ENCODE data around the gene OASL. TPM values are rescaled to one million over a fixed set of nuclear protein-coding genes. Genes with fewer than 3 reads are reported as not detected.

Gene OASL
- total RNA-seq, 1 donor from 2014 or later = 3.0 TPM

GRCh38 chr12:121015825-121016766, 22.9 kb downstream of the OASL start, which contains the start of gene C12orf43:
C12orf43 (minus strand) TSS chr12:121016487; CDS start chr12:121016474, 13 bp downstream.
- Mint-ChIP-seq H3K4me1 (peaks cover 20% of the 10 kb centered on the region), H3K4me3 (peak within 1 kb of the TSS; percentile 98), H3K27ac (peak within 1 kb of the TSS; percentile 99), H3K9me3 (no peaks in the 10 kb centered on the region), H3K27me3 (no peaks in the 10 kb centered on the region), H3K36me3 (ENCODE audit: low read depth) (peaks cover 22% of the 10 kb centered on the region)
- intact Hi-C loops (cut with micrococcal nuclease) = loop anchor here (1.0 to 5.0 kb wide), 4 partner anchors 20 to 113 kb away; no protein-coding TSS in a partner anchor
- peak; percentile 98 for DNase-seq

DNA sequence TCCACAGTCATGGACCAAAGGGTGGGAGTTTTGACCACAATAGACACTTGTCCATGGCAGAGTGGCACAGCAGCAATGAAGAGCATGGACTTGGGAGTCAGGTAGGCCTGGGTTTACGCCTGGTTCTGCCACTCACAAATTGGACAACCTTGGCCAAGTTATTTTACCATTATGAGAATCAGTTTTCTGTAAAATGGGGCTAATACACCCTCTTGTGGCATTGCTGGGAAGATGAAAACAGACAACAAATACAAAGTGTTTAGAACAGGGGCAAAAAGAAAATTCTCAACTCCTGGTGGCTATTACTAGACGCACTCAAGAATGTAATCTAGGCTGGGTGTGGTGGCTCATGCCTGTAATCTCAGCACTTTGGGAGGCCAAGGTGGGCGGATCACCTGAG, 25.3 kb downstream of the OASL start:
- H3K4me1 Mint-ChIP-seq = peaks cover 20% of the 10 kb centered on the region
- no peak overlapping the region for H3K27ac Mint-ChIP-seq
- no peaks in the 10 kb centered on the region for H3K27me3 Mint-ChIP-seq
- intact Hi-C loops (cut with micrococcal nuclease) = no loop called here
- H3K9me3 Mint-ChIP-seq = no peaks in the 10 kb centered on the region
- DNase-seq = no peak
- H3K4me3 Mint-ChIP-seq = peak overlapping the region; percentile 8
- H3K36me3 Mint-ChIP-seq (ENCODE audit: low read depth) = peaks cover 23% of the 10 kb centered on the region

GRCh38 chr12:121011820-121012219, 27.2 kb downstream of the OASL start:
- Mint-ChIP-seq H3K4me1 (peaks cover 20% of the 10 kb centered on the region), H3K27ac (no peak overlapping the region), H3K36me3 (ENCODE audit: low read depth) (peaks cover 27% of the 10 kb centered on the region), H3K4me3 (peak overlapping the region; percentile 18), H3K9me3 (no peaks in the 10 kb centered on the region), H3K27me3 (no peaks in the 10 kb centered on the region)
- intact Hi-C loops (cut with micrococcal nuclease) = no loop called here
- no peak for DNase-seq

GRCh38 chr12:121010860-121011259, 28.2 kb downstream of the OASL start:
- Mint-ChIP-seq H3K4me1 (peaks cover 15% of the 10 kb centered on the region), H3K27me3 (no peaks in the 10 kb centered on the region), H3K36me3 (ENCODE audit: low read depth) (peaks cover 24% of the 10 kb centered on the region), H3K27ac (no peak overlapping the region), H3K4me3 (no peak overlapping the region), H3K9me3 (no peaks in the 10 kb centered on the region)
- intact Hi-C loops (cut with micrococcal nuclease) = no loop called here
- no peak for DNase-seq

DNA sequence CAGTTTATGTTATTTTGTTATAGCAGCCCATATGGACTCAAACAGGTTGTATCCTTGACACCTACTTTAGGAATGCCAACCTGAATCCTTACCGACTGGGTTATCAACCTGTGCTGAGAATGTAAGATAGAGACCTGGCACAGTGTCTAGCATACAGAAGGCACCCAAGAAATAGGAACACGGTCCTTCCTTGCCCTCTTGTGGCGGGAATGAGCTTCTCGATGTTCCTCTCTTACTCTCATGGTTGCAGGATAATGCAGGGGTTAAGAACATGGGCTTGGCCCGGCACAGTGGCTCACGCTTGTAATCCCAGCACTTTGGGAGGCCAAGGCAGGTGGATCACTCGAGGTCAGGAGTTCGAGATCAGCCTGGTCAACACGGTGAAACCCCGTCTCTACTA, 29.3 kb downstream of the OASL start:
- no peaks in the 10 kb centered on the region for H3K27me3 Mint-ChIP-seq
- no peak overlapping the region for H3K4me3 Mint-ChIP-seq
- no peak for DNase-seq
- no peak overlapping the region for H3K27ac Mint-ChIP-seq
- H3K9me3 Mint-ChIP-seq = no peaks in the 10 kb centered on the region
- peaks cover 12% of the 10 kb centered on the region for H3K4me1 Mint-ChIP-seq
- H3K36me3 Mint-ChIP-seq (ENCODE audit: low read depth) = peaks cover 31% of the 10 kb centered on the region
- intact Hi-C loops (cut with micrococcal nuclease) = no loop called here

DNA sequence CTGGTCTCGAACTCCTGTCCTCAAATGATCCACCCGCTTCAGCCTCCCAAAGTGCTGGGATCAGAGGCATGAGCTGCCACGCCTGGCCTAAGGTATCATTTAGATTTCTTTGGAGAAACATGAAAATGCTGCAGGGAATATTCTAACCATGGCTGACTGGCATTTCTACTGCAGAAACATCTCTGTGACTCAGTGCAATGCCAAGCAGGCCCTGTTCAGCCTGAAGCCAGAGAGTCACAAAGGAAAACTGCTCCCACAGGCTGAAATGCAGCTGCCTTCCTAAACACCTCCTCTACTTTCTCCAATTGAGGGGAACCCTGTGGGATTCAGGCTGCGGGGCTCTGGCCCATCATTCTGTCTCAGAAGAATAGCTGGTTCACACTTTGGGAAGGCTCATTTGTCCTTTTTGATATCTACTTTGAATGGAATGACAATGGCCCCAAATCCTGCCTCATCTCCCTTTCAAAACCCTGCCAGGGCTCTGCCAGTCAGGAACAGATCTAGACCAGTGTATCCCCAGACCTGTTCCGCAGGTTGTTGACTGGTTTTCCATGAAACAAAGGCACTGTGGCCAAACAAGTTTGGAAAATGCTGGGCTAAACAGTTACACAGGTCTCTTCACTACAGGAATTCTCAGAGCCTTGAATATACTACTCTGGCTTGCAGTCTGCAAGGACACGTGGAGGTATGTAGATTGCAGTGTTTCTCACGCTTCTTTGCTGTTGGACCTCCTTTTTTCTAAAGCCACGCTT, 30.5 kb downstream of the OASL start:
- Mint-ChIP-seq H3K9me3 (no peaks in the 10 kb centered on the region), H3K27me3 (no peaks in the 10 kb centered on the region), H3K4me1 (peaks cover 10% of the 10 kb centered on the region), H3K36me3 (ENCODE audit: low read depth) (peaks cover 38% of the 10 kb centered on the region), H3K4me3 (no peak overlapping the region), H3K27ac (no peak overlapping the region)
- DNase-seq = no peak
- intact Hi-C loops (cut with micrococcal nuclease) = no loop called here

DNA sequence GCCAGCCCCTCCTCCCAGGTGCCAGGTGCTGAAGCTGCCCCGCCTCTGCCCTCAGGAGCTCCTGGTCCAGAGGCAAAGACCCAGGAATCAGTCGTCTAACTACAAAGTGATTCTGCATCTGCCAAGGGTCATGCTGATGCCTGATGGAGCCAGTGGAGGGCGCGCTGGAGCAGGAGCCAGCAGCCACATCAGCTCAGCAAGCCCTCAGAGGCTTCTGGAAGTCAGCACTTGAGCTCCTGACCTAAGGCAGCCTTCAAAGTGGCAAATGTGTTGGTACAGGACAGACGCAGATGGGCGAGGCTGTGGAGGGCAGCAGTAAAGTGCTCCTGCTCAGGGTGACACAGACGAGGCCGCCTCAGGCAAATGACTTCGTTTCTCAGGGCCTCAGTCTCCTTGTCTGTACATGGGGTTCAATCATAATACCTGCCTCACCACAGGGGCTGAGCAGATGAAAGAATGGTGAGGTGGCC, 33.7 kb downstream of the OASL start:
- no peaks in the 10 kb centered on the region for H3K27me3 Mint-ChIP-seq

GRCh38 chr12:121004253-121004815, 34.7 kb downstream of the OASL start:
- intact Hi-C loops (cut with micrococcal nuclease) = no loop called here
- H3K27me3 Mint-ChIP-seq = no peaks in the 10 kb centered on the region
- H3K27ac Mint-ChIP-seq = no peak overlapping the region
- H3K4me3 Mint-ChIP-seq = no peak overlapping the region
- peaks cover 29% of the 10 kb centered on the region for H3K36me3 Mint-ChIP-seq (ENCODE audit: low read depth)
- DNase-seq = no peak
- peaks cover 5% of the 10 kb centered on the region for H3K4me1 Mint-ChIP-seq
- no peaks in the 10 kb centered on the region for H3K9me3 Mint-ChIP-seq

More for the DNA sequence above, 33.7 kb downstream of the OASL start:
- Mint-ChIP-seq H3K4me3 (no peak overlapping the region), H3K4me1 (peaks cover 5% of the 10 kb centered on the region), H3K36me3 (ENCODE audit: low read depth) (peaks cover 31% of the 10 kb centered on the region), H3K9me3 (no peaks in the 10 kb centered on the region), H3K27ac (peak overlapping the region; percentile 51)
- intact Hi-C loops (cut with micrococcal nuclease) = loop anchor here (1.0 kb wide), 1 partner anchor 105 kb away; no protein-coding TSS in a partner anchor
- DNase-seq = peak; percentile 86

DNA sequence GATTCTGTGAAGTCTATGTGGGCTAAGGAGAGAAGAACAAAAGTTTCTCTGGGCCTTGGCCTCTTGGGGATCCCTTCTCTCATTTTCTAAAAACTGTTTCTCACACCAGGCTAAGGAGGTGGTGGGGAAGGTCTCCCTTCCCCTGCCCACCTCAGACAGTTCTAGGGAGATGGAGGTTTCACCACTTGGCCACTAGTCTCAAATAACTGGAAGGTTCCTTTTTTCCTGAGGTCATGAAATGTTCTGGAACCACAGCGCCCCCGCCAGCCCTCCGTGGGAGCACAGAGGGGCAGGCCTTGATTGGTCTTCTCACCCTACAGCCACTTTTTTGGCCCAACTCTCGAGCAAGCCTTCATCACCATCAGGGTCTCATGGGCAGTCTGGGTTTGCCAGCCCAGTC, 35.4 kb downstream of the OASL start:
- intact Hi-C loops (cut with micrococcal nuclease) = no loop called here
- Mint-ChIP-seq H3K4me3 (no peak overlapping the region), H3K36me3 (ENCODE audit: low read depth) (peaks cover 25% of the 10 kb centered on the region), H3K9me3 (no peaks in the 10 kb centered on the region), H3K27ac (no peak overlapping the region), H3K4me1 (peaks cover 5% of the 10 kb centered on the region), H3K27me3 (no peaks in the 10 kb centered on the region)
- DNase-seq = no peak

DNA sequence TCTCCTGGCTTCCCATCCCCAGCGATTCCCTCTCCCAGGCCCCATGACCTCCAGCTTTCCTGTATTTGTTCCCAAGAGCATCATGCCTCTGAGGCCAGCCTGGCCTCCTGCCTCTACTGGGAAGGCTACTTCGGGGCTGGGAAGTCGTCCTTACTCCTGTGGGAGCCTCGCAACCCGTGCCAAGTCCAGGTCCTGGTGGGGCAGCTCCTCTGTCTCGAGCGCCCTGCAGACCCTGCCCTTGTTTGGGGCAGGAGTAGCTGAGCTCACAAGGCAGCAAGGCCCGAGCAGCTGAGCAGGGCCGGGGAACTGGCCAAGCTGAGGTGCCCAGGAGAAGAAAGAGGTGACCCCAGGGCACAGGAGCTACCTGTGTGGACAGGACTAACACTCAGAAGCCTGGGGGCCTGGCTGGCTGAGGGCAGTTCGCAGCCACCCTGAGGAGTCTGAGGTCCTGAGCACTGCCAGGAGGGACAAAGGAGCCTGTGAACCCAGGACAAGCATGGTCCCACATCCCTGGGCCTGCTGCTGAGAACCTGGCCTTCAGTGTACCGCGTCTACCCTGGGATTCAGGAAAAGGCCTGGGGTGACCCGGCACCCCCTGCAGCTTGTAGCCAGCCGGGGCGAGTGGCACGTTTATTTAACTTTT, 37.1 kb downstream of the OASL start:
- DNase-seq = no peak
- peaks cover 5% of the 10 kb centered on the region for H3K4me1 Mint-ChIP-seq
- intact Hi-C loops (cut with micrococcal nuclease) = no loop called here
- no peaks in the 10 kb centered on the region for H3K9me3 Mint-ChIP-seq
- no peak overlapping the region for H3K27ac Mint-ChIP-seq
- H3K4me3 Mint-ChIP-seq = no peak overlapping the region
- H3K36me3 Mint-ChIP-seq (ENCODE audit: low read depth) = peaks cover 20% of the 10 kb centered on the region
- no peaks in the 10 kb centered on the region for H3K27me3 Mint-ChIP-seq

DNA sequence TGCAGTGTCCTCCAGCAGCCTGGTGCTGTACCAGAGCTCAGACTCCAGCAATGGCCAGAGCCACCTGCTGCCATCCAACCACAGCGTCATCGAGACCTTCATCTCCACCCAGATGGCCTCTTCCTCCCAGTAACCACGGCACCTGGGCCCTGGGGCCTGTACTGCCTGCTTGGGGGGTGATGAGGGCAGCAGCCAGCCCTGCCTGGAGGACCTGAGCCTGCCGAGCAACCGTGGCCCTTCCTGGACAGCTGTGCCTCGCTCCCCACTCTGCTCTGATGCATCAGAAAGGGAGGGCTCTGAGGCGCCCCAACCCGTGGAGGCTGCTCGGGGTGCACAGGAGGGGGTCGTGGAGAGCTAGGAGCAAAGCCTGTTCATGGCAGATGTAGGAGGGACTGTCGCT, 38.0 kb downstream of the OASL start:
- intact Hi-C loops (cut with micrococcal nuclease) = no loop called here
- H3K9me3 Mint-ChIP-seq = no peaks in the 10 kb centered on the region
- H3K4me3 Mint-ChIP-seq = no peak overlapping the region
- DNase-seq = no peak
- H3K27me3 Mint-ChIP-seq = no peaks in the 10 kb centered on the region
- H3K36me3 Mint-ChIP-seq (ENCODE audit: low read depth) = peaks cover 20% of the 10 kb centered on the region
- H3K27ac Mint-ChIP-seq = no peak overlapping the region
- peaks cover 5% of the 10 kb centered on the region for H3K4me1 Mint-ChIP-seq

DNA sequence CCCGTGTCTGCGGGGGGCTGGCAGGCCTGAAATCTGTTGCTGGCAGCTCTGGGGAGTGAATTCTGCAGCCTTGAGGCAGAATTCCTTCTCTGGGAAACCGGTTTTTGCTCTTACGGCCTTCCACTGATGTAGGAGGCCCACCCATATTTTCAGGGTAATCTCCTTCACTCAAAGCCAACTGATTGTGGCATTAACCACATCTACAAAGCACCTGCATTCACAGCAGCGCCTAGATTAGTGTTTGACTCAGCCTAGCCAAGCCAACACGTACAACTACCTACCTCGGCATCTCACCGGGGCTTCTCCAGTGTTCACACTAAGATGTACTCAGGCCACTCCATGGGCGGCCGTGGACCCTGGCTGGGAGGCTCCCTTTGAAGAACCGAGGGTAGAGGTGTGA, 38.5 kb downstream of the OASL start:
- Mint-ChIP-seq H3K9me3 (no peaks in the 10 kb centered on the region), H3K4me1 (peaks cover 4% of the 10 kb centered on the region), H3K4me3 (no peak overlapping the region), H3K36me3 (ENCODE audit: low read depth) (peaks cover 19% of the 10 kb centered on the region), H3K27me3 (peaks cover 2% of the 10 kb centered on the region), H3K27ac (no peak overlapping the region)
- intact Hi-C loops (cut with micrococcal nuclease) = no loop called here
- DNase-seq = no peak

Data from activated CD4-positive, alpha-beta T cell treated with anti-CD3 and anti-CD28 coated beads, Interleukin-2, amount 10 ng/mL, durations not matched to agents 24 days and 14 days (primary cell).